GM18502 (cell line): ENCODE measurements around the gene NCBP1.

Experiments used
- ATAC-seq: cut with Tn5 transposase; IDR thresholded peaks from one replicate; pipeline ENCODE4 v1.9.1; 2021; ENCODE audit warnings: mild to moderate bottlenecking; ENCODE audit not compliant: unreplicated experiment, poor library complexity

Gene NCBP1

GRCh38 chr9:97706246-97706645 lies 72.6 kb downstream of the NCBP1 start:
- ATAC-seq = no peak

- ATAC-seq = peak; percentile 48
These were observed 77.0 kb downstream of the NCBP1 start for GRCh38 chr9:97710356-97711222.

- no peak for ATAC-seq
These were observed 77.6 kb downstream of the NCBP1 start for GRCh38 chr9:97711223-97711626.

GRCh38 chr9:97714435-97714834 lies 80.8 kb downstream of the NCBP1 start:
- no peak for ATAC-seq

- ATAC-seq = no peak
These were observed 84.2 kb downstream of the NCBP1 start for GRCh38 chr9:97717866-97718265.

GRCh38 chr9:97721396-97721795 lies 87.8 kb downstream of the NCBP1 start:
- no peak for ATAC-seq

GRCh38 chr9:97722331-97722730 lies 88.7 kb downstream of the NCBP1 start:
- no peak for ATAC-seq
